ENCODE measurements around the gene ASIC1.

Gene ASIC1

DNA sequence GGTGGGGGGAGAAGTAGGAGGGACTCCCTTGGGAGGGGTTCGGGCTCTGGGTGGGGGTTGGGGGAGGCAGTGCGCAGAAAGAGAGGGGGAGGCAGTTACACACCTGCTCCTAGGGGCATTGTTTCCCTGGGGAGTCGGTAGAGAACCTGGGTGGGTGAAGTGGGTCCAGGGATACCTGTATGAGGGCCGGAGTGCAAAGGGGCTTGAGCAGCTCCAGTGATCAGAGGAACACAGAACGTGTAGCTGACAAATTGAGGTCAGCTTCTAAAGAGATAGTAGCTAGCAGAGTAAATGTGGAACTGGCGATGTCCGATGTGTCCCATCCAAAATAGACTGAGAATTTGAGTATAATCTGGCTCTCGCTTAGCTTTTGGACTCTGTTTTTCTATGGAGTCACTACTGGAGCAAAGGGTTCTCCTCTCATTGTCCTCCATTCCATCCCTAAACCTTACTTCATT, 28.2 kb downstream of the ASIC1 start:
- DNase-seq: peak in 1 of 2 experiments; percentile 25

- no peak for DNase-seq
These were observed 28.8 kb downstream of the ASIC1 start for GRCh38 chr12:50086148-50086547.

- DNase-seq: no peak
These were observed 29.8 kb downstream of the ASIC1 start for GRCh38 chr12:50087151-50087550.

DNA sequence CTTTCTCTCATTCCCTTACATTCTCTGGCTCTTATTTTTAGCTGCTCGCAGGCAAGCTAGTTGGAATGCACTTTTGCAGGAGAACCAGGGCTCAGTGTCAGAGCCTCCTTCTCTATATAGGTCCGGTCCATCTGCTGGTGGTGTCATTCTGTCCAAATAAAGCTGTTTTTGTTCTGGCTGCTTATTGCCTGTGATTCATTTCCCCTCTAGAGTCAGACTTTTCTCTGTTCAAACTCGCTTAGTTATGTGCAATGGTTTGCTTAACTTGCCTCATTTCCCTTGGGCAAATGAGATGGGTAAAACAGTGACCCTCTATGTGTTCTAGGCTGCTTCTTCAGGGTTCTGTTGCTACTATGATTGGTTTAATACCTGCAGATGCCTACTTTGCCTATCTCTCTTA, 30.6 kb downstream of the ASIC1 start:
- no peak for DNase-seq

- peak; percentile 35 to 69 for DNase-seq
These were observed 31.4 kb downstream of the ASIC1 start for GRCh38 chr12:50088577-50089335.

DNA sequence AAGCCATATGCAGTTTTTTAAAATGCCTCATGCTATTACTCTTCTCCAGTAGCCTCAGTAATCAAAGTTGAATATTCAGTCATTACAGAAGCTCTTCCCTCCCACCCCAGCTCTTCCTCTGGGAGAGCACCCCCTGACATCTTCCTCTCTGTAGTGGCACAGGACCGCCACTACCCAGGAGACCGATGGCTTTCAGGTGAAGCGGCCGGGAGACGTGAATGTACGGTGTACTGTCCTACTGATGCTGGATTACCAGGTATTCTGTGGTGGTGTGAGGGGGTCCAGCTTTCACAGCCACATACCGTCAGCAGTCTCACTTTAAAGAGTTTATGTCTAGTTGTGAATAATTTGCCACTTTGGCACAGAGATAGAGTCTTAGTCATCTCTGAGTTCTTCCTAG, 32.3 kb downstream of the ASIC1 start:
- no peak for DNase-seq

GRCh38 chr12:50090391-50090790, 33.0 kb downstream of the ASIC1 start:
- DNase-seq: no peak

- no peak for DNase-seq
These were observed 40.6 kb downstream of the ASIC1 start for GRCh38 chr12:50097952-50098351.

- no peak for DNase-seq
These were observed 42.1 kb downstream of the ASIC1 start for GRCh38 chr12:50099302-50100008.

GRCh38 chr12:50100561-50100960, 43.2 kb downstream of the ASIC1 start:
- DNase-seq: no peak

- DNase-seq: peak; percentile 12 to 45
These were observed 44.3 kb downstream of the ASIC1 start for GRCh38 chr12:50101663-50102062.

DNA sequence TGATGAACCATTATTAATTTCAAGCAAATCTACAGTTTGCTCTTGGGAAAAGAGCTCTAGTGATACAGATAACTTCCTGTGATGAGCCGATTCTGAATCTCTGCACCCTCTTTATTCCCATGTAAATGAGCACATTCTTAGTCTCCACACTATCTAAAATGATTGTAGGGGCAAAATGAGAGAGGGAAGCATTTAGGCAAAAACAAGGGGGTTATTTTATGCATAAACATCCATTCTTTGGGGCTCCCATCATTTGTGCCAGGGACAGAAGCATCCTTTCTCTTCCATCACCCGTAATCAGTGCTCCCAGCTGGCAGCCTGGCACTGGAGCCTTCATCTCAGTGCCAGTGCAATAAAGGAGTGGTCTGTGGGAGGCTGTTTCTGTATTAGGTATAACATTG, 44.7 kb downstream of the ASIC1 start:
- DNase-seq: no peak

GRCh38 chr12:50102646-50103309, 45.4 kb downstream of the ASIC1 start:
- no peak for DNase-seq

GRCh38 chr12:50103351-50103750, 46.0 kb downstream of the ASIC1 start:
- DNase-seq: no peak

GRCh38 chr12:50103767-50104321, 46.4 kb downstream of the ASIC1 start, which contains the start of gene GPD1:
Gene GPD1, plus strand, starts transcription at chr12:50104008. Its CDS starts 43 bp downstream, at chr12:50104051.
- no peak for DNase-seq

DNA sequence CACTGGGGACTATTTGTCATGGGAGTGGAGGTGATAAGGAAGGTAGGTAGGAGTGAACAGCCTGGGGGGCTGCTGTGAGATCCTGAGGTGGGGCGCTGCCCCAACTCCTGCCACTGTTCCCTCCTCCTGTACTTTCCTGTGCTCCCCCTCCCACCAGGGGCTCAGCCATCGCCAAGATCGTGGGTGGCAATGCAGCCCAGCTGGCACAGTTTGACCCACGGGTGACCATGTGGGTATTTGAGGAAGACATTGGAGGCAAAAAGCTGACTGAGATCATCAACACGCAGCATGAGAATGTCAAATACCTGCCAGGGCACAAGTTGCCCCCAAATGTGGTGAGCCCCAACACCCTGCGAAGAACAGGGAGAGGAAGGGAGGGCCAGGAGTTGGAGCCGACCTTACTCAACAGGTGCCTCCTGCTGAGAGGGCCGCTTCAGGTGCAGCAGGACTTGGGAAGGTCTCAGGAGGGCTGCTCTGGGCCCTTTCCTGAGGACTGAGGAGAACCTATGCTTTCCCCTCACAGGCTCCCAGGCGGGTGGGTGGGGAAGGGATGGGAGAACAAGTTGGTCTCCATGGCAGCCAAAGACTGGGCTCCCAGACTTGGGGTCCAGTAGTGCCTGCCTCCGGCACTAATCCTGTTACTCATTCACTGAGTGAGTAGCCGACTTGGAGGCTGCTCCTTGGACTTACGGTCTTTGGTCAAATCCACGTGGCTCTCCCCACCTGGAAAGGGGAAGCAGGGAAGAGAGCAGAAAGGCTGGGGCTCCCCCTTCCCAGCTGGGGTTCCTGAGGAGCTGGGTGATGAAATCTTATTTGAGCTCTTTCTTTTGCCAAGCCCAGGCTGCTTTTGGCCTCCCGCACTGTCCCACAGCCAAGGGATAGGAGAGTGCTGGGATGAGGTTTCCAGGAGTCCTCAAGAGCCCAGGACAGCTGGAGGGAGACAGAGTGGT, 47.3 kb downstream of the ASIC1 start:
- DNase-seq: no peak

DNA sequence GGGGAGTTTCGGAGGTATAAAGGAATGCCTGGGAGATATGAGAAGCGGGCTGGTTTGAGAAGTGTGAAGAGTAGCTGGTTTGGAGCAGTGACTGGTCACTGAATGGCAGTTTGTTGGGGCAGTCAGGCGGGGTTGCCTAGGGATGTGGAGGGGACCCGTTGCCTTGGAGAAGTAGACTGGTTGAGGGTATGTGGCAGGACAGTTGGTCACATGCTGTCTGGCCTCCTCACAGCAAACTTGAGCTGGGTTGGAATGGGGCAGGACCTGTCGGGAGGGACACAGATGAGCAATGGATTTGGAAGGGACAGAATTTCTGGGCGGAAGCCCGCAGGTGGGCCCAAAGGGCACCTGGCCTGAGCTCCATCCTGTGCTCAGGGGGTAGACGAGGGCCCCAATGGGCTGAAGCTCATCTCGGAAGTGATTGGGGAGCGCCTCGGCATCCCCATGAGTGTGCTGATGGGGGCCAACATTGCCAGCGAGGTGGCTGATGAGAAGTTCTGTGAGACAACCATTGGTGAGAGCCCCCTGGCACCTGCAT, 48.6 kb downstream of the ASIC1 start:
- DNase-seq: no peak

- DNase-seq: no peak
These were observed 49.5 kb downstream of the ASIC1 start for GRCh38 chr12:50106907-50107306.

- no peak for DNase-seq
These were observed 50.2 kb downstream of the ASIC1 start for GRCh38 chr12:50107416-50108268.

- no peak for DNase-seq
These were observed 51.9 kb downstream of the ASIC1 start for GRCh38 chr12:50109319-50109718.
